GM12865 (cell line): ENCODE data around the gene GPRASP3.
A peak's percentile ranks its signal among the peaks of the same experiment; 100 is the strongest.
"Not testable (repeated sequence)": the region's sequence is repeated elsewhere in the genome, so short reads cannot be mapped to it uniquely, and the experiment has no call there.

ENCODE experiments used
- DNase-seq: peaks from one replicate; pipeline ENCODE4 v3.0.0; 2010; ENCODE audit warnings: low read depth
- H3K4me3 ChIP-seq: 2 replicates; pipeline ENCODE4 v1.5.1; 2011; ENCODE audit warnings: mild to moderate bottlenecking, low read depth, low read length, control low read depth
- TF ChIP-seq, protein P1 (sequence below): IDR thresholded peaks from 2 replicates; pipeline ENCODE4 v1.5.1; 2011; ENCODE audit warnings: low read length, control low read depth, low read depth, inconsistent platforms; ENCODE audit not compliant: insufficient read depth; ENCODE audit errors: missing control alignments

Gene GPRASP3, protein sequence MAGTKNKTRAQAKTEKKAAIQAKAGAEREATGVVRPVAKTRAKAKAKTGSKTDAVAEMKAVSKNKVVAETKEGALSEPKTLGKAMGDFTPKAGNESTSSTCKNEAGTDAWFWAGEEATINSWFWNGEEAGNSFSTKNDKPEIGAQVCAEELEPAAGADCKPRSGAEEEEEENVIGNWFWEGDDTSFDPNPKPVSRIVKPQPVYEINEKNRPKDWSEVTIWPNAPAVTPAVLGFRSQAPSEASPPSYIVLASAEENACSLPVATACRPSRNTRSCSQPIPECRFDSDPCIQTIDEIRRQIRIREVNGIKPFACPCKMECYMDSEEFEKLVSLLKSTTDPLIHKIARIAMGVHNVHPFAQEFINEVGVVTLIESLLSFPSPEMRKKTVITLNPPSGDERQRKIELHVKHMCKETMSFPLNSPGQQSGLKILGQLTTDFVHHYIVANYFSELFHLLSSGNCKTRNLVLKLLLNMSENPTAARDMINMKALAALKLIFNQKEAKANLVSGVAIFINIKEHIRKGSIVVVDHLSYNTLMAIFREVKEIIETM

DNA sequence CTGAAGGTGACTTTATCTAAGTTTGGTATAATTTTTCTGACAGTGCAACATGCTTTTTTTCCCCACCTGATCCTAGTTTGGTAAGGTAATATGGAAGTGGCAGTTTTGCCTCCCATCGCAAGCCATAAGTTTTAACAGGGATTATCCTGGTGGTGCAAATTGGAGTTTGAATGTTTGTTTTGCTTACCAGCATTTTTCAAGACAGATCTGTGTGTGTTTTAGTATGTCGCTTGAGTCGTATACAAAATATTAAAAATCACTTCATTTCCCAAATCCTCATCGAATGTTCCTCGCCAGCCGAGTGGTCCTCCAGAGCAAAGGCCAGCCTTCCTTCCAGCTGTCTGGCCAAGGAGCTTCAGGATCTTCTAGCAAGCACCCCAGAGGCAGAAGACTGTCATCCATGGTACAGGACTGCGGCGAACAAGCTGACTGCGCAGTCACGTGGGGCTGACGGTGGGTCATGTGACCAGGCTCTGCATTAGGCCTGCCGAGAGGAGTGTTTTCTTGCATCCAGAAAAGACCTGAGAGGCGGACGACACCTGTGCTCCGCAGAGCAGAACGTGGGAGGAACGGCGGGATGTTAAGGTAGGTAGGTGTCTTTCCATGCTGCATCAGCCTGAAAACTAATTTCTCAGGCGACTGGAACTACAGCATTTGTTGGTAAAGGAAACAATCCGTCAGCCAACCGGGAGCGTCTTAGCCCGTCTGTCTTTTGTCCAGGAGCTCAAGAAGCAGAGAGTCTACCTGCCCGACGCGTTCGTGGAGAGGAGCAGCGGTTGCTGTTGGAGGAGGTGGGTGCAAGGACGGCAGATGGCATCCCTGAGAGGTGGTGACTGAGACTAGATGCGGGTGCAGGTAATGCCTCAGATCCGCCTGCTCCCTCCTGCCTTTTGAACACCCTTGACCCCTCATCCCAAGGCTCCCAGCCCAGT is at the start of gene GPRASP3:
Gene GPRASP3, plus strand, starts transcription at position 507 of the 932 bp plus-strand sequence. CDS start 28,253 bp downstream, outside the sequence.
- TF ChIP-seq, protein P1, sequence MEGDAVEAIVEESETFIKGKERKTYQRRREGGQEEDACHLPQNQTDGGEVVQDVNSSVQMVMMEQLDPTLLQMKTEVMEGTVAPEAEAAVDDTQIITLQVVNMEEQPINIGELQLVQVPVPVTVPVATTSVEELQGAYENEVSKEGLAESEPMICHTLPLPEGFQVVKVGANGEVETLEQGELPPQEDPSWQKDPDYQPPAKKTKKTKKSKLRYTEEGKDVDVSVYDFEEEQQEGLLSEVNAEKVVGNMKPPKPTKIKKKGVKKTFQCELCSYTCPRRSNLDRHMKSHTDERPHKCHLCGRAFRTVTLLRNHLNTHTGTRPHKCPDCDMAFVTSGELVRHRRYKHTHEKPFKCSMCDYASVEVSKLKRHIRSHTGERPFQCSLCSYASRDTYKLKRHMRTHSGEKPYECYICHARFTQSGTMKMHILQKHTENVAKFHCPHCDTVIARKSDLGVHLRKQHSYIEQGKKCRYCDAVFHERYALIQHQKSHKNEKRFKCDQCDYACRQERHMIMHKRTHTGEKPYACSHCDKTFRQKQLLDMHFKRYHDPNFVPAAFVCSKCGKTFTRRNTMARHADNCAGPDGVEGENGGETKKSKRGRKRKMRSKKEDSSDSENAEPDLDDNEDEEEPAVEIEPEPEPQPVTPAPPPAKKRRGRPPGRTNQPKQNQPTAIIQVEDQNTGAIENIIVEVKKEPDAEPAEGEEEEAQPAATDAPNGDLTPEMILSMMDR = no peak
- peak; percentile 79 for DNase-seq
- H3K4me3 ChIP-seq = peak within 1 kb of the TSS; percentile 71

DNA sequence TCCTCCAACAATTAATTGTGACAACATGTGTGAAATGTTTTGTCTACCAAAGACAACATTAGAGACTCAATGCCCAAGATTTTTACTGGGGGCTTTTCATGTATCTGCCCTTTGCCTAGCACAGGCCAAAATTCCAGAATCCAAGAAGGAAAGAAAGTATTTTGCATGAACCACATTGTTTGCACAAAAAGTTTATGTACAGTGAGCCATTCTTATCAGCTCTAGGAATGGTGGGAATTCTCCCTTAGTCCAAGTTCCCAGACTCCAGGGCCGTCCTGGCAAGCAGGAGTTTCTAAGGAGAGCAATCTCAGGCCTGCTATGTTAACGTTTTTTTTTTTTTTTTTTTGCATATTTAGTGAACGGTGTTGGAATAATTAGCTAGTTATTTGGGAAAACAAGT is 47.7 kb upstream of the GPRASP3 start:
- TF ChIP-seq, protein P1 = no peak
- DNase-seq = no peak
- no peak overlapping the region for H3K4me3 ChIP-seq

DNA sequence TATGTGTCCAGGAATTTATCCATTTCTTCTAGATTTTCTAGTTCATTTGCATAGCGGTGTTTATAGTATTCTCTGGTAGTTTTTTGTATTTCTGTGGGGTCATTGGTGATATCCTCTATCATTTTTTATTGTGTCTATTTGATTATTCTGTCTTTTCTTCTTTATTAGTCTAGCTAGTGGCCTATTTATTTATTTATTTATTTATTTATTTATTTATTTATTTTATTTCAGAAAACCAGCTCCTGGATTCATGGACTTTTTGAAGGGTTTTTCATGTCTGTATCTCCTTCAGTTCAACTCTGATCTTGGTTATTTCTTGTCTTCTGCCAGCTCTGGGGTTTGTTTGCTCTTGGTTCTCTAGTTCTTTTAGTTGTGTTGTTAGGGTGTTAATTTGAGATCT is 43.1 kb upstream of the GPRASP3 start:
- not testable (repeated sequence) for DNase-seq, H3K4me3 ChIP-seq

DNA sequence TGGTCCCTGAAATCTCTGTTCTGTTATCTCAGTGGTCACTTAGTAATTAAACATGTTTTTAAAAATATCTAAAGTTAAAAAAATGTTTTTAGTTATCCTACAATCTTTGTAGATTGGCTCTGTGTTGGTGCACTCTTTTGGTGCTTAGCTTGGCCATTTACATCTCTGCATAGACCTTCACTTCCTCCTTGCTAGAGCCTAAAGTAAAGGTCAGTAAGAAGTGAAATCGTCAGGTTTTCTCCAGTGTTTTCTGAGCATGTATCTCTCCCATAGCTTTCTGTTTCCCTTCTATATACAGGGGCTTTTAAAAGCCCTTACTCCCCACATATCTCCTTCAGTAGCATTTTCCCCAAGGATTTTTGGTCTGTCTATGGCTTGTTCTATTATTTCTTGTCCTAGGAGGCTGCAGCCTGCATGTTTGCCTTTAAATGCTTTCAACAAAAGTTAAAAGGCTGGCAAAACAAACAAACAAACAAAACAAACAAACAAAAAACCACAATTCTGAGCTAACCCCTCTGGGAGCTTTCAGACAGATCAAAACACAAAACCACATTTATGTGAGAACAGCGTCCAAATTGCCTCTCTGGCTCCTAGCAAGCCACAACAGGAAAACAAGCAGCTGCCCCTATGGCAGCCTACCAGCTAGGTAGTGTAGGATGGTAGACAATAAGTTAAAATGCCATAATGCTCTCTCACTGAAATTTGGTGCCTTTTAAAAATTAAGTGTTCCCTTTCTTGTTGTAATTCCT is 35.6 kb upstream of the GPRASP3 start:
- no peak overlapping the region for H3K4me3 ChIP-seq
- peak; percentile 37 for DNase-seq
- TF ChIP-seq, protein P1 = no peak

DNA sequence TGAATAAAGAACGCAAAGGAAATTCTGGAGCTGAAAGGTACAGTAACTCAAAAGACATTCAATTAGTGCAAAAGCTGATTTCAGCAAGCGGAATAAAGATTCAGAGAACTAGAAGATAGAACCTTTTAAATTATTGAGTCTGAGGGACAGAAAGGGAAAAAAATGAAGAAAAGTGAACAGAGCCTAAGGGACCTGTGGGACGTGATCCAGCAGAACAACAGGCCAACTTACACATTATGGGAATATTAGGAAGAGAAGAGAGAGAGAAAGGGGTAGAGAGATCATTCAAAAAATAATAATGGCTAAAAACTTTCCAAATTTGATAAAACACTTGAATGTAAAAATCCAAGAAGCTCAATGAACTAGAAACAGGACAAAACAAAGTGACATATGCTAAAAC is 25.8 kb upstream of the GPRASP3 start:
- H3K4me3 ChIP-seq = no peak overlapping the region
- TF ChIP-seq, protein P1 = no peak
- DNase-seq = no peak

DNA sequence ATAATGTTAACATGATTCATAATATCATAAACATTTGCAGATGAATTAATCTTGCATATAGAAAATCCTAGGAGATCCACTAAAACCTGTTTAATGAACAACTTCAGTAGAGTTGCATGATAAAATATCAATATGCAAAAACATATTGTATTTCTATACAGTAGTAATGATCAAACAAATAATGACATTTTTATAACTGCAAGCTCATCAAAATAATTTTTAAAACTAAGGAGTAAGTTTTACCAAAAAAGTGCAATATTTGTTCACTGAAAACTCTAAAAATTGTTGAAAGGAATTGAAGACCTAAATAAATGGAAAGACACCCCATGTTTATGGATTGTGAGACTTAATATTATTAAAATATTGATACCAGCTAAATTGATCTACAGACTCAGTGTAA is 24.2 kb upstream of the GPRASP3 start:
- TF ChIP-seq, protein P1 = no peak
- DNase-seq = no peak
- H3K4me3 ChIP-seq = no peak overlapping the region

DNA sequence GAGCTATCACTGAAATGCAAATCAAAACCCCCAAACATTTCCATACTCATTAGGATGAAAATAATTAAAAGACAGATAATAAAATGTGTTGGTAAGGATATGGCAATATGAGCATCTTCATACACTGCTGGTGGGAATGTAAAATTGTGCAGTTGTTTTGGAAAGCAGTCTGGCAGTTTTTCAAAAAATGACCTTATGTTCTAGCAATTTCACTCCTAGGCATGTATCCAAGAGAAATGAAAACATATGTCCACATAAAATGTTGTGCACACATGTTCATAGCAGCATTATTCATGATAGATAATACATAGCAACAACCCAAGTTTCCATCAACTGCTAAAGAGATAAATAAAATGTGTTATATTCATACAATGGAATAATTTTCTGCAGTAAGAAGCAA is 23.0 kb upstream of the GPRASP3 start:
- H3K4me3 ChIP-seq = no peak overlapping the region
- no peak for DNase-seq
- TF ChIP-seq, protein P1 = no peak
